ENCODE measurements around the gene HIP1R.

DNA sequence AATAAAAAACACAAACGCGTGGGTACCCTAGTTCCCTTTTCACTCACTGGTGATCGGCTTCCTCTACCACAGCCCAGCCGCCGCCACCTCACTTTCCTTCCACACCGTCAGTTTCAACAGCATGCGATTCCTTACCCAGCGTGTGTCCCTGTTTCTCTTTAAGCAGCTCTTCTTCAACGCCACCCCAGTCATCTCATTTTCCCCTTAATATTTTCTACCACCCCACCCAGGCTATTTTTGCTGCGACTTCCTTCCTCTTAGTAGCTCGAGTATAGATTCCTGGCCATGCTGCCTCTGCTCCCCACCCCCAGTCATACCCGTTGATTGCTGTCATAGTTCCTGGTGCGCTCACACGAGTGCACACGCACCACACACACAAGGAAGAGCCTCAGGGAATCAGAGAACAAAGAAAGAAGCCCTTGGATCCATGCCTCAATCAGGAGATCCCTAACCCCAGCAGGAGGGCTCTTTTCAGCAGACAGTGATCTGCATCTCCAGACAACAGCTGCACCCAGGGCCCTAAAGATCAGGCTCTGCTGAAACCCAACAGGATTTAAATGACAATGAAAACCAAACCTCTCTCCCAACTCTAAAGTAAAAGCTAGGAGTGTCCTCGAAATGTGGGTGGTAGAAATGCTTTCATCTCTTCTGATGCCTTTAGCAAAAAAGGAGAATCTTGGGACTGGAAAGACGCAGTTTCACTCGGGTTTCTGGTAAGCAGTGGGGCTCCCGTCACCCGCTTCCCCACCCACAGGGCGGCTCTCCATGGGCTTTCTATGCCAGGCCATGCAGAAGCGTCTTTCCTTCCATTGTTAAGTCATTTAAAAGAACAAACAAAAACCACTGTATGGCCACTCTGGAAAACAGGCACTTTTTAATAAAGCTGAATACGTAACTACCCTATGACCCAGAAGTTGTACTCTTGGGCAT, 36.9 kb downstream of the HIP1R start:
- TF ChIP-seq CTCF (IDR thresholded peaks at IDR 0.05 in 8 of 11, conservative IDR thresholded peaks at IDR 0.05 in 3 of 11), result no peak
- no peak for TF ChIP-seq POLR2A (IDR thresholded peaks at IDR 0.05)
- TF ChIP-seq POLR2AphosphoS5 (IDR thresholded peaks at IDR 0.05), result peak in 2 of 3 donors; percentile 59 to 75
